NCI-H128 (cell line): ENCODE data around the gene CNTRL.
"Not testable (repeated sequence)": the region's sequence is repeated elsewhere in the genome, so short reads cannot be mapped to it uniquely, and the experiment has no call there.

Experiments
- DNase-seq: peaks from one replicate; lab custom pipeline; 2025; ENCODE audit not compliant: unreplicated experiment; lab: John Stamatoyannopoulos, UW

CNTRL gene

DNA sequence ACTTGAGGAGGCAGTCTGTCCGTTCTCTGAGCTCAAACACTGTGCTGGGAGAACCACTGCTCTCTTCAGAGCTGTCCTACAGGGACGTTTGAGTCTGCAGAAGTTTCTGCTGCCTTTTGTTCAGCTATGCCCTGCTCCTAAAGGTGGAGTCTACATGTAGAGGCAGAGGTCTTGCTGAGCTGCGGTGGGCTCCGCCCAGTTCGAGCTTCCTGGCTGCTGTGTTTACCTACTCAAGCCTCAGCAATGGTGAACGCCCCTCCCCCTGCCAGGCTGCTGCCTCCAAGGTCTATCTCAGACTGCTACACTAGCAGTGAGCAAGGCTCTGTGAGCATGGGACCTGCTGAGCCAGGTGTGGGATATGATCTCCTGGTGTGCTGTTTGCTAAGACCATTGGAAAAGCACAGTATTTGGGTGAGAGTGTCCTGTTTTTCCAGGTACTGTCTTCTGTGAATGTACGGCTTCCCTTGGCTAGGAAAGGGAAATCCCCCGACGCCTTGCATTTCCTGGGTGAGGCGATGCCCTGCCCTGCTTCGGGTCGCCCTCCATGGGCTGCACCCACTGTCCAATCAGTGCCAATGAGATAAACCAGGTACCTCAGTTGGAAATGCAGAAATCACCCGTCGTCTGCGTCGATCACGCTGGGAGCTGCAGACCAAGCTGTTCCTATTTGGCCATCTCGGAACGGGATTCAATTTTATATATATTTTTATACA, 58.5 kb downstream of the CNTRL start:
- no peak for DNase-seq

- no peak for DNase-seq
These were observed 60.9 kb downstream of the CNTRL start for GRCh38 chr9:121135642-121136041.

- no peak for DNase-seq
These were observed 63.8 kb downstream of the CNTRL start for GRCh38 chr9:121138561-121138960.

GRCh38 chr9:121138973-121139372, 64.2 kb downstream of the CNTRL start:
- DNase-seq: no peak

- DNase-seq: no peak
These were observed 65.4 kb downstream of the CNTRL start for GRCh38 chr9:121140162-121140561.

DNA sequence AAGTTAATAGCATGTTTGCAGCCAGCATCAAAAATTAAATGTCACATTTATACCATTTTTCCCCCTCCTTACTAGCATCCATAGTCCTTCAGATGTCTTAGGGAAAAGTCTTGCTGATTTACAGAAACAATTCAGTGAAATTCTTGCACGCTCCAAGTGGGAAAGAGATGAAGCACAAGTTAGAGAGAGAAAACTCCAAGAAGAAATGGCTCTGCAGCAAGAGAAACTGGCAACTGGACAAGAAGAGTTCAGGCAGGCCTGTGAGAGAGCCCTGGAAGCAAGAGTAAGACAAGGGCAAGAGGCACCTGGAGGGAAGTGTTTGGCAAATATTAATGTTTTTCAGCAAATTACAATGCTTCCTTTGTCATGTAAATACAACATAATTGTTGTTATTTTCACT, 66.6 kb downstream of the CNTRL start:
- DNase-seq: no peak

DNA sequence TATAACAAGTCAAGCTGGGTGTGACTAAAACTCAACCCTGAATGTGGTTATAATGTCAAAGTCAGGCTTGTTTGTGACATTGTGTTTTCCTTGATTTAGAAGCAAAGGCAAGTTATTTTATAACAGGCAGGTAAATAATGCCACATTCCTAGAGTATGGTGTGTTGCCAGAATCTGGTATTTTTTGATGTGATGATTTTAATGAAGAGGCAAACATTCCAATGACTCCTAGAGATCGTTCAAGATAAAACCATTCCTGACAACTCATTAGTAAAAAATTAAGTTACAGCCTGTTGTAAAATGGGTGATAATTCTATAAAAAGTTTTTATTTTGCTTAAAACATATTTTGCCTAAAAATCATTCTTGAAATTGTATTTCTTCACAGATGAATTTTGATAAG, 67.0 kb downstream of the CNTRL start:
- no peak for DNase-seq

GRCh38 chr9:121143771-121144170, 69.0 kb downstream of the CNTRL start:
- no peak for DNase-seq

DNA sequence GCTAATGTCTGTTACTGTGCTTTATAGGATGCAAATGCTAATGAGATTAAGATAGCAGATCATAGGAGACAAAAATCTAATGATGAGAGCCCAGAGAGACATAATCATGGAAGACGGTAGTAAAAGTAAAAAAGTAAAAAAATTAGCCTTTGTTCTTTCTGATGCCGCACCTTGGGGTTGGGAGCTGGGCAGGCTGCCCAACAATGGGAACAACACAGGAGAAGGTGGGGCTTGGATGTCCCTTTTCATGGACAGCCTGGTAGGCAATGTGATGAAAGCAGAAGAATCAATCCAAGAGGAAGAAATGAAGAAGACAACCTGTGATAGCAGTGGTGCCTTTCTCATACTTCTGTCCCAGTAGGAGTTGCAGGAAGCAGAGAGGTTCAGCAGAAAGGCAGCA, 69.7 kb downstream of the CNTRL start:
- DNase-seq: no peak

DNA sequence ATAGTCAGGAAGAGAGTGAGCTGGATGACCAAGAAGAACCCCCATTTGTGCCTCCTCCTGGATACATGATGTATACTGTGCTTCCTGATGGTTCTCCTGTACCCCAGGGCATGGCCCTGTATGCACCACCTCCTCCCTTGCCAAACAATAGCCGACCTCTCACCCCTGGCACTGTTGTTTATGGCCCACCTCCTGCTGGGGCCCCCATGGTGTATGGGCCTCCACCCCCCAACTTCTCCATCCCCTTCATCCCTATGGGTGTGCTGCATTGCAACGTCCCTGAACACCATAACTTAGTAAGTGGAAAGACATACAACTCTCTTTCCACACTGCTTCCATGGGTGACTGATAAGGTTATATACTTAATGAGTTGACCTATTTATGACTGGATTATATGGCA, 75.4 kb downstream of the CNTRL start:
- DNase-seq: no peak

DNA sequence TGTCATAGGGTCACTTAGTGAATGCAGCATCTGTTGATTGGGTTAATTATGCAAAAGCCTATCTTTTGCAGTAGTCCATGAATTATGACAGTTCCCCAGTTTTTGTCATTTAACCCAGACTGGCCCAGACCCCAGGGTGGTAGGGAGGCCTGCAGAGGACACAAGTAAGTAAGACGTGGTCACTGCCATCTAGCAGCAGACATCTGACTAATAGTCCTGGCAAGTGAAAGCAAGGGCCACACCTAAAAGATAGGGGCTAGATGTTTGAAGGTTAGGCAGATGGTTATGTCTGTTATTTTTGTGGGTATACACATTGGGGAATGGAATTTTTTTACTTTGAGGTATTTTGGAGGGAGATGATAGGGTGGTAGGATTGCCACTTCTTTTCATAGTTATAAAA, 78.9 kb downstream of the CNTRL start:
- no peak for DNase-seq

DNA sequence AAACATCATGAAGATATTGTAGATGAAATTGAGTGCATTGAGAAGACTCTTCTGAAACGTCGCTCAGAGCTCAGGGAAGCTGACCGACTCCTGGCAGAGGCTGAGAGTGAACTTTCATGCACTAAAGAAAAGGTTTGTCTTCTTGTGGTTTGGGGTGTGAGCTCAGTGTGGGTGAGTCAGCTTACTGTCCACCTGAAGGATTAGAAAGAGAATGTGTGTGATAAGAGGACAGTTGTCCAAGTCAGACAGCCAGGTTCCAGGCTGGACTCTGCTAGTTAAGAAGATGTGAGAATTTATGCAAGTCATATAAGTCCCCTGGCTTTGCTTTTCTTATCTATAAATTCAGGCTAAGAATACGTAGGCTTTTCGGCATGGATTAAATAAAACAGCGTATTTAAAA, 80.0 kb downstream of the CNTRL start:
- no peak for DNase-seq

- no peak for DNase-seq
These were observed 81.5 kb downstream of the CNTRL start for GRCh38 chr9:121156263-121156731.

DNA sequence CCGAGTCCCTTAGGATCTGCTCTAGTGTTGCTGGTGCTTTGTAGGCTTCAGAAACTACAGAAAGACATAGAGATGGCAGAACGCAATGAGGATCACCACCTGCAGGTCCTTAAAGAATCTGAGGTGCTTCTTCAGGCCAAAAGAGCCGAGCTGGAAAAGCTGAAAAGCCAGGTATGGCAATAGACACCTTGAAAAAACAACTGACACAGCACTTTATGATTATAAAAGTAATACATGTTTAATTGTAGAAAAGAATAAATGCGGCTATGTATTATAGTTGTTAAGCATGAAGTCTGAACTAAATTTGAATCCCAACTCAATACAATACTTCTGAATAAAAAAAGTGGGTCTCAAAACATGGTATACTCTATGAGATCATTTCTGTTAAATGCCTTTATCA, 83.2 kb downstream of the CNTRL start:
- DNase-seq: no peak

- no peak for DNase-seq
These were observed 85.3 kb downstream of the CNTRL start for GRCh38 chr9:121160025-121160424.

DNA sequence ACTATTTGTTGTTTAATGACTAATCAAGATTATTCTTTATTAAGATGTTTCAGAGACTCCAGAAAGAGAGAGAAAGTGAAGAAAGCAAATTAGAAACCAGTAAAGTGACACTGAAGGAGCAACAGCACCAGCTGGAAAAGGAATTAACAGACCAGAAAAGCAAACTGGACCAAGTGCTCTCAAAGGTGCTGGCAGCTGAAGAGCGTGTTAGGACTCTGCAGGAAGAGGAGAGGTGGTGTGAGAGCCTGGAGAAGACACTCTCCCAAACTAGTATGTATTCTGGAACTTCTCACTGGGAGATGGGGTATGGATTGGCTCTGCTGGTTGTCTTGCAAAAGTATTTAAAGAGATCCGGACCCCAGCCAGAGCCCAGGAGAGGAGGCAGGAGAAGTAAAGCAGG, 93.3 kb downstream of the CNTRL start:
- no peak for DNase-seq

- no peak for DNase-seq
These were observed 94.4 kb downstream of the CNTRL start for GRCh38 chr9:121169094-121169601.

DNA sequence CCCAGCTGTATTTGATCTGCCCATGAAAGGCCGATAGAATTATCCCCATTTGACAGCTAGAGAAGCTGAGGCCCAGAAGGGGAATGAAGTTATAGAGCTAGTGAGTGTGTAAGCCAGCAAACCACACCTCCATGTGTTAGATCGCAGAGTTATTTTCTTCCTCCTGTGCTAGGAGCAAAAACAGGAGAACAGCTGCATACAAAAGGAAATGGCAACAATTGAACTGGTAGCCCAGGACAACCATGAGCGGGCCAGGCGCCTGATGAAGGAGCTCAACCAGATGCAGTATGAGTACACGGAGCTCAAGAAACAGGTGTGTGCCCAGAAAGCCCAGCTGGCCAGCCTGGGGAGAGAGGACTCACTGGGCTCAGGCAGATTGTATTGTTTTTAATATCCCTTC, 96.5 kb downstream of the CNTRL start:
- DNase-seq: no peak

- DNase-seq: no peak
These were observed 98.2 kb downstream of the CNTRL start for GRCh38 chr9:121172726-121173487.

- DNase-seq: no peak
These were observed 98.7 kb downstream of the CNTRL start for GRCh38 chr9:121173501-121173900.

- no peak for DNase-seq
These were observed 104.1 kb downstream of the CNTRL start for GRCh38 chr9:121178676-121179372.

DNA sequence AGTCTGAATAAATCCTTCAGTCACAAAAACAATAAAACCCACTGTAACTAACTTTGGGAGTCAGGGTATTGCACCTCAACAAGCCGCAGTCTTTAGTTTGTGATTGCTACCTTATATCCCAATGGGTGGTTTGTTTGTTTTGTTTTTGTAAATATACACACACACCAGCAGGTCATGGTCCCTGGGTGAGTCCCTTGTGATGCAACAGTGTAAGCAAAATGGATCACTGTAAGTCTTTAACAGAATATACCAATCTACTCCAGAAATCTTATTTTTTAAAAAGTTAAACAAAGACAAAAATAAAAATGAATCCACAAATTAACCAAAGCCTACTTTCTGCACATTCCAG, 104.6 kb downstream of the CNTRL start:
- not testable (repeated sequence) for DNase-seq
